Vagina (tissue), 2 donors: ENCODE measurements around the gene CNPY3.

Experiments
- CTCF ChIP-seq, 3 experiments: fragments of 450-650 bp in 2 of 3; fragments of 200-600 bp in 1 of 3; sonication (generic) in 1 of 3; IDR thresholded peaks; one replicate each; pipeline ENCODE4 v1.5.1; 2017 to 2019; ENCODE audit warnings: antibody characterized with exemption in 3 of 3, mild to moderate bottlenecking in 2 of 3, moderate library complexity in 2 of 3
- POLR2AphosphoS5 ChIP-seq, 2 donors: sonication (generic); formaldehyde crosslinking; IDR thresholded peaks; one replicate each; pipeline ENCODE4 v1.9.0; 2017; ENCODE audit warnings: antibody characterized with exemption in 2 of 2, mild to moderate bottlenecking in 2 of 2, low read depth in 1 of 2; ENCODE audit not compliant: insufficient read depth in 1 of 2

- TF ChIP-seq CTCF (IDR thresholded peaks at IDR 0.05) (no peak), POLR2AphosphoS5 (IDR thresholded peaks at IDR 0.05; ENCODE audit: insufficient read depth in 1 of 2, low read depth in 1 of 2) (no peak)
Measured at GRCh38 chr6:42938428-42938796, 9.1 kb downstream of the CNPY3 start.
